Urothelium cell line (cell line): Measurements from ENCODE around the gene RTTN.

Experiments used
- DNase-seq: peaks from one replicate; pipeline ENCODE4 v3.0.0; 2011; ENCODE audit warnings: low spot score, mixed read lengths
- FAIRE-seq: peaks from 2 replicates; lab custom pipeline; 2011; peaks lifted over from hg19 to GRCh38; lab: Jason Lieb, UNC

The RTTN gene

DNA sequence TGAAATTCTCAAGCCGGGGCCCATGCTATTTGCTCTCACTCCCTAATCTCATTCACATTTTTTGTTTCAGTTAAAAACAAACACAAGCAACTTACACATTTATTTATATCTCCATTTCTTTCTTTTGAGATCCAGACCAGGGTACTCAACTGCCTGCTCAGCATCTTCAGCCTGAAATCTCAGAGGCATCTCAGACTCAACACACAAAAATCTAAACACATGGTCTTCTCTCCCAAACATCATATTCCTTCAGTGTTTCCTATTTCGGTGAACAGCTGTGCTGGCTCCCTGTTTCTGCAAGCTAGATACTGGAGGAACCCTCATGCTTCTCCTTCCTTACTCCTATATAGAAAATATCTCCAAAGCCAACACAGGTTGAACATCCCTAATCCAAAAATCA, 11.3 kb upstream of the RTTN start:
- FAIRE-seq (no peak), DNase-seq (no peak)

DNA sequence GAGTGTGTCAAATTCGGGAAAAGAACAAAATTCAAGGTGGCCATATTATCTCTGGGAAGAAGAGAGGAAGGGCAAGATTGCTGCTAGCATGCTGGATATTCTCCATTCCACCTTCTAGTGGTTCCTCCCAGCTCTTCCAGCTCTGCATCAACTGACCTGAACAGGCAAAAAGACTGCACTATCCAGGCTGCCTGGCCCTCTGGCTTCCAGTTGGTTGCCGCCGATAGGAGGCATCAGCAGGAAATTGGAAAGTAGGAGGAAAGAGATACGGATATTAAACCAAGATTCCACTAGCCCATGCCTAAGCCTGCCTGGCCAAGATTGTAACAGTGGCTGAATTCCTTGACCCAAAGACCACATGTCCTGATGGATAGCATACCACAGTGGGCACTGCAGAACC, 1.7 kb upstream of the RTTN start:
- no peak for DNase-seq
- no peak for FAIRE-seq

DNA sequence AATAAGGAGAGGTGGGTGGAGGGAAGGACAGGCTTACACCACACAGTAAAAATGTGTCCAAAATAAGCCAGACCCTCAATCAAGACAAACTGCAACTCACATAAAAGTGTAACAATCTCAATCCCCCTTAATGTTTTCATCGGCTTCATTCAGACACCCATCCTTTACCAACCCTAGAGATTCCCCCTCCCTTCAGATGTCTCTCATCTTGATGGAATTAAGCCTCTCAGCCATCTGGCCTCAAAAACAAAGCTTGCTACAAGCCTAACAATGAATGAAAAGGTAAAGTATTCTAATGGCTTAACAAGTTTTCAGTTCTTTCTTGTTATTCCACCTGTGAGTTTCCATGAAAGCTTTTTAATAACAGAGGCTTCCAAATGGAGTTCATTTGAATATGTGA, 5.2 kb downstream of the RTTN start:
- FAIRE-seq (no peak), DNase-seq (no peak)

DNA sequence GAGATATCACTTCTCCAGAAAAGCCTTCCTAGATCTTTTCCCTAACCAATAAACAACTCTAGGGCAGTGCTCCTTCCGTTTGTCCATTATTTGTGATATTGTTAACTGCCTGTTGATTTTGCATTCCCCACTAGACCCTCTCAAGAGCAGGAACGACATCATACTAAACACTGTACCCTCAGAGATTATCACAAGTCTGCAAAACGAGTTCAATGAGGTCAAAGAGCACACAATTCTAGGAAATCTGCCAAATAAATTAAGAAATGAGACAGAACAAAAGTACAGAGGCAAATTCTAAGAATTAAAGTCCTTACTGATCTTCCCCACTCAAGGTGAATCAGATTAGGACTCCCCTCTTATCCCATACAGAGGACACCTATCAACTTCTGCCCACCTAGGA, 7.6 kb downstream of the RTTN start:
- no peak for DNase-seq
- no peak for FAIRE-seq

DNA sequence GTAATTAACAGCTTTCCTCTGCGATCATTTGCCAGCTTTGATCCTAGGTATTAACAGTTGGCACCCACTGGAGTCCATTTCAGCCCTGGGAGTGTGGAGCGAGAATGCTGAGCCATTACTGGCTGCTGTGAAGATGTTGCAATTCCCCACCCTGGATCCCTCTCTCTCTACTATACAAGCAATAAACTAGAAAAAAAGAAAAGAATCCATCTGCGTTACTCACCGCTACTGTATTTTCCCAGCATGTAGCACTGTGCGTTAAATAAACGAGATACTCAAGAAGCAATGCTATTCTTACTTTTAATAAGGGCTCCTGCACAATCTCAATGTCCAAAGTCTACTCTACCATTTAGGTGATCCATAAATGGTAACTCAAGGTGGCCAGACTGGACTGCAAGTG, 8.5 kb downstream of the RTTN start:
- no peak for FAIRE-seq
- DNase-seq: no peak

DNA sequence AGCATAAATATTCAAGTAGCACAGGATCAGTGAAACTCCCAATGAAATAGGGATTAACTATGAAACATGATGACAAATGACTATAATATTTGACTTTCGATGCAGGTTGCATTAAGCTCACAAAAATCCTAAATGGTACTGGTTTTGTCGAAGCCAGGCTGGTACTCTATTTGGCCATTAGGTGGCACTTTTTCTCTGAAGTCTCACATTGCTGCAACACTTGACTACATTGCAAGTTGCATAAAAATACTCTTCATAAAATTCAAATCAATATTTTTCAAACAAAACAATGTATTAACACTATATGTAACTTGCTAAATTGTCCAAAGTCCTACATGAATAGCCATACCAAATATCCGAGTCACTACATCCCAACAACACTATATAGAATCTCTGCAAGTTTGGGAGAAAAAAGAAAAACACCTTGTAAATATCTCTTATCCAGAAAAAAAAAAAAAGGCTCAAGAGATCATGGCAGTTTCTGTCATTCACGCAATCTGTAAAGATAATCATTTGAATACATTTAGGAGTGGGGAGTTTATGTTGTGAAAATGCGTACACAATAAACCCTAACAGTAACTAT, 9.5 kb downstream of the RTTN start:
- FAIRE-seq (no peak), DNase-seq (peak; percentile 21)

DNA sequence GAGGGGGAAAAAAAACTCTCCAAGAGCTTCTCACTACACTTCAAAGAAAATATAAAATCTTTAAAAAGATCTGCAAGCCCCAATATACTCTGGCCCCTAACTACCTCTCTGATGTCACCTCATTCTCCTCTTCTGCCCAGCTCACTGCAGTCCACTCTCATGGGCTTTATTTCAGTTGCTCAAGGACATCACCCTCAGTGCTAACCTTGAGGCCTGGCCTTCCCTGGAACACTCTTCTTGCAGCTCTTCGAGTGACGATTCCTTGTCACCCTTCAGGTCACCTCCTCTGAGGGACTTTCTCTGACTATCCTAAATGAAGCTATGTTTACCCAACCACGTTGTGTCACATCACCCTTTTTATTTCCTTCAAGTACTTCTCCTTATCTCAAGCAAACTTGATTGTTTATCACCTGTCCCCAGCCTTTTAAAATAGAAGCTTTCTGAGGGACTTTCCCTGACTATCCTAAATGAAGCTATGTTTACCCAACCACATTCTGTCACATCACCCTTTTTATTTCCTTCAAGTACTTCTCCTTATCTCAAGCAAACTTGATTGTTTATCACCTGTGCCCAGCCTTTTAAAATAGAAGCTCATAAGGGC, 10.4 kb downstream of the RTTN start:
- DNase-seq (no peak), FAIRE-seq (no peak)

DNA sequence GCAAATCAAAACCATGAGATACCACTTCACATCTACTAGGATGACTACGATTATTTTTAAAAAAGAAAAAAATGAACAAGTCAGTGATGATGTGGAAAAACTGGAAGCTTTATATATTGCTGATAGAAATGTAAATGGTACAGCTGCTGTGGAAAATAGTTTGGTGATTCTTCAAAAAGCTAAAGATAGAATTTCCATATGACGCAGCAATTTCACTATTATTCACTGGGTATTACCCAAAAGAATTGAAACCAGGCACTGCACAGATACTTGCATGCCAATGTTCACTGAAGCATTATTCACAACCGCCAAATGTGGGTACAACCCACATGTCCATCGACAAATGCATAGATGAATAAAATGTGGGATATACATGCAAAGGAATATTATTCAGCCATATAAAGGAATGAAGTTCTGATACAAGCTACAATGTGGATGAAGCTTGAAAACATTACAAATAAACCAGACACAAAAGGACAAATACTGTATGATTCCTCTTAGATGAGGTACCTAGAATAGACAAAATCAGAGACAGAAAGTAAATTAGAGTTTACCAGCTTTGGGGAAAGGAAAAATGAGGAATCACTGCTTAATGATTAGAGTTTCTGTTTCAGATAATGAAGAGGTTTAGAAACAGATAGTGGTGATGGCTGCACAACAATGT, 11.1 kb downstream of the RTTN start:
- FAIRE-seq (no peak), DNase-seq (no peak)

DNA sequence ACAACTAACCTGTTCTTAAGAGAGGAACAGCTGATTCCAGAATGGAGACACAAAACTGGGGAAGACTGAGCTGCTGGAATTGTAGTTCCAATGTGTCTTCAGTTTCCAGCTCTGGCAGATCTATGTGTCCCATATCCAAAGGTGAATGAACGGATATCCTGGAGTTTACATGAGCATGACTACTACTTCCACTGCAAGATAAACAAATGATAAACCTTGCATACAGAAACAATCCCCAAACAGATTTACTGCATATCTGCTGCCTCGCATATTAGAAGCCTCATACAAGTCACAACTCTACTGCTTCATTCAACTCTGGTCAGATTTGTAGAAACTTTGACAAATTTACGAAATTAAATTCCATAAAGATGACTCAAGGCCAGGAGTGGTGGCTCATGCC, 15.0 kb downstream of the RTTN start:
- DNase-seq (no peak), FAIRE-seq (no peak)

DNA sequence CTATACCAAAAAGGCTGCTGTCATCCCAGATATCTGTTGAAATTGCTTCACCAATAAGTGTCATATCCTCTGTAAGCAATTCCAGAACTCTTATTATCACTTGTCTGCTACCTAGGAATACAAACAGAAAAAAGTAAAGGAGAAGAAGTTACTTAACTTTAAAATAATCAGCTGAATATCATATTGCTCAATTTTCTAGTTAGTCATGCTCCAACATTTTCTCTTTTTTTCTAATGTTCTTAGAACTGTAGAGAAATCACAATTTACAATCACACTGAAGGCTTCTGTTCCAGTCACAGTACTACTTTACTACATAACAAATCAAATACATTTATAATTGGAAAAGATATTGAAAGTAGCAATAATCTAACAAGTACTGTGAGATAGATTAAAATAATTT, 17.4 kb downstream of the RTTN start:
- FAIRE-seq: no peak
- no peak for DNase-seq

DNA sequence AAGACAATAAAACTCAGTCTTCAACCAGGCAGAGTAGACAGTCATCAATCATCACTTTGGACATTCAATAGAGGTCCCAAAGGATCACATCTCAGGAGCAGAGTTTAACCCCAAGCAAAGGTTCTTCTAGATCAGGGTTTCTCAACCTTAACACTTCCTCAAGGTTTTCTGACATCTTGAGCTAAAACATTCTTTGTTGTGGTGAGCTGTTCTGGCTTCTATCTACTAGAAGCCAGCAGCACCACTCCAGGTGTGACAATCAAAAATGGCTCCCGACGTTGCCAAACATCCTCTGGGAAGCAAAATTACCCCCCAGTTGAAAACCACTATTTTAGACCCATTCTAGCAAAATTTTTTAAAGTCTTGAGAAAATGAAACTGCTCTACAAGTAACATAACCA, 22.0 kb downstream of the RTTN start:
- no peak for FAIRE-seq
- DNase-seq: no peak

DNA sequence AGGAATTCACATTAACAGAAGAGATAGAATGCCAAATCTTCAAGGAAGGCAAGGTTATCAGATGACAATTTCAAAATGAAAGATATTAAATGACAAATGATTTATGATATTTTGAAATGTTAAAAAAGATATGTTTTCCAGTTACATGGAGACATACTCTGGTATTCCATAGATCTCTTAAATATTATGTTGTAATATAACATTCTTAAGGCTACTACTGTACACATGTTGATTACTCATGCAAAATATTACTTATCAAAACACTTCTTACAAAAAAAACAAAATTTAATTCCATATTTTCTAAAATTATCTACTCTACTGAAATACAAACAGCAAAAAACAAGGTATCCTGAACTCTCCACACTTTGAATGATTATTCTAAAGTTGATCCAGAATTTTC, 22.9 kb downstream of the RTTN start:
- DNase-seq: no peak

DNA sequence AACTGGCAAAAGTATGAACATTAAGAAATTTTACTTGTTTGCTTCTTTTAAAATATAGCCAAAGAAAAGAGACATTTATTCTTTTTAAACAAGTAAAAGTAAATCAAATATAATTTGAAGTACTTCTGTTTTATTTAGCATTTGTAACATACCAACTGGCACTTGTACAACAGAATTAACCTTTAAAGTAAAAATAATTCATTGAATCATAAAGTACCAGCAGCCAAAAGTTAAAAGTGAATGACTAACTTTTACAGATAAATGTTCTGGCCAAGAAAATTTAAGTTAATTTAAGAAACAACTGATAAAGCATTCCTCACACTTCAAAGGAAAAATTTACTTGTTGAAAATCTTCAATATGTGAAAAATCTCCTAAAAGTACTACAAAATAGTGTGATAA, 23.8 kb downstream of the RTTN start:
- FAIRE-seq: no peak
- DNase-seq: no peak

More for the DNA sequence above, 22.9 kb downstream of the RTTN start:
- no peak for FAIRE-seq

DNA sequence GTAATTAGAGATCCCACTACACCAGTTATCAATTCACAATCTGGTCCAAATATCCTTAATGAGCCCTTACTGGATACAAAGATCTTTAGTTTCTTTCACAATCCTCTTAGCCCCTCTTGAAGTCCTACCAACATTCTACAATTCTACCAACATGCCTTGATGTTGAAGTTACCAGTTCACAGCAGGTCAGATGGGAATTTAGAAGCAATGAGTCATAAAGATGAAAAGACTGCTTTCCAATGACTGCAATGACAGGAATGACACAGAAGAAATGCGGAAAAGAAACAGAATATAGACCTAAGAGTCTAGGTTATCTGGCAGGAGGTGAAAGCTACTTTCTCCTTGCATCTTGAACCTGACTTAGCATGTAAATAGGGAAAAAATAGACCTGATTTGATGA, 24.5 kb downstream of the RTTN start:
- peak; percentile 9 for FAIRE-seq
- DNase-seq: peak; percentile 53

DNA sequence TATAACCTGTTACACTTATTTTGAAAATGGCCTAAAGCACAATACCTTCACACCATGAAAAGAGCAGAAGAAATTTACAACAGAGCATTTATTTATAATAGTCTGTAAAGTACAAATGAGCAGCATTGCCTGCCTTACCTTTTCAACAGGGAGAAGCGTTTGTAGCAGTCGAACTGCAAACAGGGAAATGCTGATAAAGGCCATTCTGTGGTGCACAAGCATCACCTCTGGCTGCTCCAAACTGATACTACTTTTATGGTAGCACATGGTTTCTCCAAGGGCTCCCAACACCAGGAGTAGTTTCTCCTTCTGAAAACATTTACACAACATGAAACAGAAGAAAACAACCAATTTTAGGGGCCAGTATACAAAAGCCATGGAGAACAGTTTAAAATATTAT, 28.9 kb downstream of the RTTN start:
- DNase-seq: no peak
- FAIRE-seq: no peak

DNA sequence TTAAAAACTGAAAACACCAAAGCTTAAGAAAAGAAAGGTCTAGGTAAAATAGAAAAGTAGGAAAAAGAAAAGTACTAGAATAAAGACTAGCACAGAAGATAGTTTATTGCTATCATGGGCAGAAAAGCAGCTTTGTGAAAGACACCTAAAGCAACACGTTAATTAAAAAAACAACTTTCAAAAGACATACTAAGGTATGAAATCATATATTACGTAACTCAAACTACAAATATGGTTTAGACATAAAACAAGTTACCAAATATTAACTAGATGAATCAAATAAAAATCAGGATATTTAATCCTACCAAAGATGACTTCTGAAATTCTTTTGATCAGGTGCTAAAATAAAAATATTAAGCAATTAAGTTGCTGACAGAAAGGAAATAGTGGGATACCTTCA, 30.3 kb downstream of the RTTN start:
- FAIRE-seq (no peak), DNase-seq (no peak)

DNA sequence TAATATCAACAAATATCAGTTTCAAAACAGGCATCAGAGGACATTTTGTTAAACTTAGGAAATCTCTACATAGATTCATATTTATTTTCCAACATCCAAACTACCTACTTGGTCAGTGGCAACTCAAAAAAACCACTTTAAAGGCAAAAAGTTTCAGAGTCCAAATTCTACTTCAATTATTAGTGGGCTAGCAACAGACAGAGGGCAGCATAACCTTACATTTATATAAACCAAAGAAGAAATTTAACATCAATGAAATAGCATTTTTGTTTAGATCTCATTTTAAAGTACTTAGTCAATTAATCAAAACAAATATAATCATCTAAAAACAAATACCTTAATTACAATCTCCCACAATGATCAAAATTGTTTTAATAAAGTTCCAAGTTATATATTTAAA, 33.3 kb downstream of the RTTN start:
- DNase-seq (no peak), FAIRE-seq (no peak)

DNA sequence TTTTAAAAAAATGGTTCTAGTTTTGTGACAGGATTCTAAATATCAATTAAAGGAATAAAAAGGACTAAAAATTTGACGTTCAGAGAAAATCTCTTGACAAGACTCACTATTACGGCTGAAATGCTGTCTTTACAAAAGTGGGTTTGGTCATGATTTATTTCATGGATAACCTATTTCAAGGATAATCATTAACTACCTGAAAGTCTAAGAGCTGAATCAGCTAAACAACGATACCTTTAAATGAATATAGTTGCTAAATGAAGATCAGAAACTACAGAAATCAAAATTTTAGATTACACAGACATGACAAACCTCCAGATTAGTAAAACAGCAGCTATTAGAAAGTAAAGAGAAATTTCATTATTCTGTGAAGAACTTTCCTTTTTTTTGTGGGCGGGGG, 35.7 kb downstream of the RTTN start:
- DNase-seq (no peak), FAIRE-seq (no peak)

DNA sequence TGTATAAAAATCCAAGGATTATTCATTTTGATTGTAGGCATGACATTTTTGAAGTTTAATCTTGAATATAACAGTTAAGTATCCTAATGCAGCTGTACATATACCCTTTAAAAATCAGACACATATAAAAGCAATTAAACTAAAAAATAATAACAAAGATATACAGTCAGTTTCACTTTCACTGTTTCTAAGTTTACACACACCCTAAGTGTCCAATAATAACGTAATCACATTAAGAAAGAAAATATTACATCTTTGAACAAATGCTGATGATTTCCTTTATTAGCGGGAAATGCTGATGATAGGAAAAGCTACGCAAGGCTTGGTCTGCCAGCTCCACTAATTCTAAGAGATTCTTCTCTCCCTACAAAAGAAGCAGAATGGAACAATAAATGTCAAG, 38.8 kb downstream of the RTTN start:
- FAIRE-seq (no peak), DNase-seq (no peak)

DNA sequence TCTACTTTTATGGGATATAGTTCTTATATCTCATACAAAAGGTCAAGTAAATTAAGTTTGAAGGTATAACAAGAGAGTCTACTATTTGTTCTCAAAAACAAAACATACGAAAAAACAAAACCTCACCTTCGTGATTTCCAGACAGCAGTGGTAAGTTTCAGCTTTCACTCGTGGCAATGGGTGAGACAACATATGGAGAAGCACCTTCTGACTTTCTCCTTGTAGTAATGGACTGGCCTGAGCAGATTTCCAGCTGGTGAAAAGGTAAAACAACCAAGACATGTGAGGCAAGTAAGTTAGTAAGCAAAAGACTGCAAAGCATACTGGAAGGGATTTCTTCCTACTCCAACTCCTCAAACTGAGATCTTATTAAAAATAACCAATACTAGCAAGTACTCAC, 39.6 kb downstream of the RTTN start:
- DNase-seq (no peak), FAIRE-seq (no peak)

DNA sequence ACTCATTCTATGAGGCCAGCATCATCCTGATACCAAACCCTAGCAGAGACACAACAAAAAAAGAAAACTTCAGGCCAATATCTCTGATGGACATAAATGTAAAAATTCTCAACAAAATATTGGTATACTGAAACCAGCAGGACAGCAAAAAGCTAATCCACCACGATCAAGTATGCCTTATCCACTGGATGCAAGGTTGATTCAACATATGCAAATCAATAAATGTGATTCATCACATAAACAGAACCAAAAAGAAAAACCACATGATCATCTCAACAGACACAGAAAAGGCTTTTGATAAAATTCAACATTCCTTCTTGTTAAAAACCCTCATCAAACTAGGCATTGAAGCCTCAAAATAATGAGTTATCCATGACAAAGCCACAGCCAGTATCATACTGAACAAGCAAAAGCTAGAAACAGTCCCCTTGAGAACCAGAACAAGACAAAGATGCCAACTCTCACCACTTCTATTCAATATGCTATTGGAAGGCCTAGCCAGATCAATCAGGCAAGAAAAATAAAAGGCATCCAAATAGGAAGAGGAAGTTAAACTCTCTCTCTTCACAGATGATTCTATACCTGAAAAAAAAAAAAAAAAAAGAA, 45.3 kb downstream of the RTTN start:
- FAIRE-seq (no peak), DNase-seq (no peak)

DNA sequence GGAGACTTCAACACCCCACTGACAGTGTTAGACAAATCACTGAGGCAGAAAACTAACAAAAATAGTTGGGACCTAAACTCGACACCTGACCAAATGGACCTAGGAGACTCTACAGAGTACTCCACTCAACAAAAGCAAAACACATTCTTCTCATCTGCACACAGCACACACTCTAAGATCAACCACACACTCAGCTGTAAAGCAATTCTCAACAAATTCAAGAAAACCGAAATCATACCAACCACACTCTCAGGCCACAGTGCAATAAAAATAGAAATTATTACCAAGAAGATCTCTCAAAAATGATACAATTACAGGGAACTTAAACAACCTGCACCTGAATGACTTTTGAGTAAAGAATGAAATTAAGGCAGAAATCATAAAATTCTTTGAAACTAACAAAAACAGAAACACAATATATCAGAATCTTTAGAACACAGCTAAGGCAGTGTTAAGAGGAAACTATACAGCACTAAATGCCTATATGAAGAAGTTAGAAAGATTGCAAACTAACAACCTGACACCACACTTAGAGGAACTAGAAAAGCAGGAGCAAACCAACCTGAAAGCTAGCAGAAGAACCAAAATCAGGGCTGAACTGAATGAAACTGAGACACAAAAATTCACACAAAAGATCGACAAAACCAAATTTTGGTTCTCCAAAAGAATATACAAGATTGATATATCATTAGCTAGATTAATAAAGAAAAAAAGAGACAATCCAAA, 46.3 kb downstream of the RTTN start:
- DNase-seq (no peak), FAIRE-seq (no peak)
